Body of pancreas (tissue), 4 donors: ENCODE data around the gene RAVER1. TPM values are rescaled to one million over a fixed set of nuclear protein-coding genes. Genes with fewer than 3 reads are reported as not detected.

Experiments
- ATAC-seq: fragments of 150-250 bp; one replicate; pipeline ENCODE4 v1.9.1; 2016
- DNase-seq, 4 donors: peaks; one replicate each; pipeline ENCODE4 v3.0.0-alpha.2; 2019
- H3K27ac ChIP-seq, 4 donors: fragments of 200-600 bp; sonication (generic); 1 replicate in 3 of 4; 2 replicates in 1 of 4; pipeline versions ENCODE4 v1.5.1 to v1.6.1; 2016 to 2019; ENCODE audit warnings: mild to moderate bottlenecking in 1 of 4, mixed read lengths in 1 of 4, moderate library complexity in 1 of 4
- H3K27me3 ChIP-seq, 2 donors: fragments of 200-600 bp; sonication (generic); one replicate each; pipeline ENCODE4 v1.6.0; 2016; ENCODE audit warnings: mild to moderate bottlenecking in 1 of 2
- H3K36me3 ChIP-seq, 2 donors: fragments of 200-600 bp; sonication (generic); replicated peaks in 1 of 2; 2 replicates each; pipeline ENCODE4 v1.5.1; 2016; ENCODE audit warnings: low read depth in 2 of 2; ENCODE audit not compliant: insufficient read depth in 1 of 2
- H3K4me1 ChIP-seq: fragments of 200-600 bp; sonication (generic); one replicate; pipeline ENCODE4 v1.6.0; 2016
- H3K4me3 ChIP-seq, 2 donors: fragments of 200-600 bp; sonication (generic); 1 replicate in 1 of 2; 2 replicates in 1 of 2; pipeline ENCODE4 v1.5.1; 2016 to 2019
- H3K9me3 ChIP-seq, 3 donors: fragments of 200-600 bp; sonication (generic); 1 replicate in 2 of 3; 2 replicates in 1 of 3; pipeline ENCODE4 v1.5.1; 2016
- POLR2A ChIP-seq, 3 donors: fragments of 450-650 bp; IDR thresholded peaks; one replicate each; pipeline ENCODE4 v1.6.1; 2016; ENCODE audit warnings: antibody characterized with exemption in 3 of 3, mild to moderate bottlenecking in 2 of 3
- WGBS, 2 donors: methylation state at CpG; one replicate each; pipeline ENCODE4 v1.1.5; 2017; 5-methylcytosine and 5-hydroxymethylcytosine counted together
- intact Hi-C: fragments of 100-400 bp; cut with DNase I; formaldehyde crosslinking; loops from one replicate; pipeline ENCODE4 v1.15.1; 2023
- small RNA-seq: library from RNA; depleted of rRNA; stranded (forward); fragments of <200 nt; gene quantifications from one replicate; pipeline ENCODE3, GENCODE V24; 2016
- total RNA-seq, 2 donors: library from RNA; depleted of rRNA; stranded (reverse); fragments of >200 nt; gene quantifications; one replicate each; pipeline ENCODE4 v1.1.0, GENCODE V29; 2016
- TF ChIP-seq, protein P1 (sequence below), 7 experiments: fragments of 450-650 bp in 4 of 7; fragments of 200-600 bp in 3 of 7; sonication (generic) in 3 of 7; IDR thresholded peaks; one replicate each; pipeline ENCODE4 v1.5.1; 2016 to 2019; ENCODE audit warnings: antibody characterized with exemption in 7 of 7

The RAVER1 gene
- total RNA-seq, 2 donors from 2014 or later, result 9.9 to 30.7 TPM

GRCh38 chr19:10268071-10268470 is 65.3 kb downstream of the RAVER1 start:
- no peak for DNase-seq
- H3K27me3 ChIP-seq, result peaks cover 0 to 10% of the 10 kb centered on the region in 2 donors
- ATAC-seq, result no peak
- no peak overlapping the region for H3K4me3 ChIP-seq
- peaks cover 23% of the 10 kb centered on the region for H3K4me1 ChIP-seq
- intact Hi-C loops, result no loop called here
- H3K9me3 ChIP-seq, result no peaks in the 10 kb centered on the region
- WGBS, 2 donors, result 51 to 74% methylated on average over 4 to 6 of the region's 6 CpGs
- no peak for TF ChIP-seq POLR2A (IDR thresholded peaks at IDR 0.05)
- TF ChIP-seq, protein P1, sequence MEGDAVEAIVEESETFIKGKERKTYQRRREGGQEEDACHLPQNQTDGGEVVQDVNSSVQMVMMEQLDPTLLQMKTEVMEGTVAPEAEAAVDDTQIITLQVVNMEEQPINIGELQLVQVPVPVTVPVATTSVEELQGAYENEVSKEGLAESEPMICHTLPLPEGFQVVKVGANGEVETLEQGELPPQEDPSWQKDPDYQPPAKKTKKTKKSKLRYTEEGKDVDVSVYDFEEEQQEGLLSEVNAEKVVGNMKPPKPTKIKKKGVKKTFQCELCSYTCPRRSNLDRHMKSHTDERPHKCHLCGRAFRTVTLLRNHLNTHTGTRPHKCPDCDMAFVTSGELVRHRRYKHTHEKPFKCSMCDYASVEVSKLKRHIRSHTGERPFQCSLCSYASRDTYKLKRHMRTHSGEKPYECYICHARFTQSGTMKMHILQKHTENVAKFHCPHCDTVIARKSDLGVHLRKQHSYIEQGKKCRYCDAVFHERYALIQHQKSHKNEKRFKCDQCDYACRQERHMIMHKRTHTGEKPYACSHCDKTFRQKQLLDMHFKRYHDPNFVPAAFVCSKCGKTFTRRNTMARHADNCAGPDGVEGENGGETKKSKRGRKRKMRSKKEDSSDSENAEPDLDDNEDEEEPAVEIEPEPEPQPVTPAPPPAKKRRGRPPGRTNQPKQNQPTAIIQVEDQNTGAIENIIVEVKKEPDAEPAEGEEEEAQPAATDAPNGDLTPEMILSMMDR (IDR thresholded peaks at IDR 0.05), result no peak
- H3K36me3 ChIP-seq, result no peaks in the 10 kb centered on the region
- peak overlapping the region in 2 of 4 donors; percentile 18 to 39 for H3K27ac ChIP-seq

DNA sequence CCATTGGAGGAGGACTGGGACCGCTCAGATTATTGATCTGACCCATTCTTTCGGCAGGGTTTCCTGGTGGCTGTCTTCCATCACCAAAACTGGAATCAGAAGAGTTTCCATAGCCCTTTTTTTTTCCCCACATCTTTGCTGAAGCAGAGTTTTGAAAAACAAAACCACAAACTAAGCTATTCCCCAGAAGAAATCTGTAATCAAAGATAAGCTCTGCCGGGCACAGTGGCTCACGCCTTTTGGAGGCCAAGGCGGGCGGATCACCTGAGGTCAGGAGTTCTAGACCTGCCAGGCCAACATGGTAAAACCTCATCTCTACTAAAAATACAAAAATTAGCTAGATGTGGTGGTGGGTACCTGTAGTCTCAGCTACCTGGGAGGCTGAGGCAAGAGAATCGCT is 66.6 kb downstream of the RAVER1 start:
- Histone ChIP-seq H3K9me3 (no peaks in the 10 kb centered on the region), H3K27me3 (peaks cover 0 to 10% of the 10 kb centered on the region in 2 donors), H3K36me3 (no peaks in the 10 kb centered on the region), H3K4me3 (no peak overlapping the region), H3K27ac (peak overlapping the region in 1 of 4 donors; percentile 1), H3K4me1 (peaks cover 23% of the 10 kb centered on the region)
- TF ChIP-seq, protein P1 (IDR thresholded peaks at IDR 0.05), result no peak
- no peak for TF ChIP-seq POLR2A (IDR thresholded peaks at IDR 0.05)
- intact Hi-C loops, result no loop called here
- ATAC-seq (no peak), DNase-seq (no peak)
- 57 to 64% methylated on average over 7 of the region's 7 CpGs for WGBS, 2 donors

Small RNA genes lying within 50 kb of the gene (small RNA-seq; reads per million reads assigned to genes)
- gene AC011511.1, result not detected
- not detected for gene AC011511.4

Other genes starting within 250 kb of the RAVER1 start
- 10 to 100 TPM; 19.1 to 21.0 TPM for gene SHFL, start 247.2 kb downstream of the RAVER1 start, total RNA-seq
- not detected for gene ANGPTL6, start 230.9 kb downstream of the RAVER1 start, total RNA-seq
- gene PPAN, start 227.2 kb downstream of the RAVER1 start, total RNA-seq, result 10 to 100 TPM; 11.5 to 14.0 TPM
- 1 to 10 TPM; 2.9 to 3.6 TPM for gene P2RY11, start 221.8 kb downstream of the RAVER1 start, total RNA-seq
- 100 to 1,000 TPM; 192 to 209 TPM for gene EIF3G, start 213.6 kb downstream of the RAVER1 start, total RNA-seq
- 10 to 100 TPM; 17.9 to 36.6 TPM for gene DNMT1, start 138.6 kb downstream of the RAVER1 start, total RNA-seq
- gene S1PR2, start 102.2 kb downstream of the RAVER1 start, total RNA-seq, result 1 to 10 TPM; 2.6 to 3.6 TPM
- gene MRPL4, start 81.3 kb downstream of the RAVER1 start, total RNA-seq, result 10 to 100 TPM; 17.9 to 18.1 TPM
- 10 to 100 TPM in 1 of 2 donors, 1 to 10 TPM in 1; 7.3 to 68.9 TPM for gene ICAM1, start 62.4 kb downstream of the RAVER1 start, total RNA-seq
- under 1 TPM in 1 of 2 donors, not detected in 1; 0.26 TPM for gene ICAM4, start 46.6 kb downstream of the RAVER1 start, total RNA-seq
- under 1 TPM in 1 of 2 donors, not detected in 1; 0.33 TPM for gene ICAM5, start 43.6 kb downstream of the RAVER1 start, total RNA-seq
- 1 to 10 TPM; 2.3 to 4.6 TPM for gene ZGLP1, start 23.7 kb downstream of the RAVER1 start, total RNA-seq
- 10 to 100 TPM; 11.2 to 16.8 TPM for gene FDX2, start 17.5 kb downstream of the RAVER1 start, total RNA-seq
- 1 to 10 TPM; 2.1 to 5.9 TPM for gene ICAM3, start 6.1 kb upstream of the RAVER1 start, total RNA-seq
- 100 to 1,000 TPM in 1 of 2 donors, 10 to 100 TPM in 1; 72.4 to 168 TPM for gene TYK2, start 47.0 kb upstream of the RAVER1 start, total RNA-seq
- gene CDC37, start 70.0 kb upstream of the RAVER1 start, total RNA-seq, result 100 to 1,000 TPM in 1 of 2 donors, 10 to 100 TPM in 1; 89.7 to 122 TPM
- 10 to 100 TPM in 1 of 2 donors, 1 to 10 TPM in 1; 8.8 to 17.1 TPM for gene PDE4A, start 87.0 kb upstream of the RAVER1 start, total RNA-seq
- 10 to 100 TPM; 30.9 to 37.6 TPM for gene KEAP1, start 169.8 kb upstream of the RAVER1 start, total RNA-seq
- 1 to 10 TPM; 1.0 to 1.6 TPM for gene S1PR5, start 183.9 kb upstream of the RAVER1 start, total RNA-seq
- gene ATG4D, start 210.4 kb upstream of the RAVER1 start, total RNA-seq, result 10 to 100 TPM; 20.4 to 23.3 TPM
- 10 to 100 TPM; 24.1 to 28.8 TPM for gene KRI1, start 232.5 kb upstream of the RAVER1 start, total RNA-seq
- gene CDKN2D, start 235.4 kb upstream of the RAVER1 start, total RNA-seq, result 1 to 10 TPM; 2.6 to 4.9 TPM